Measurements from ENCODE around the gene MUSK. TPM values are rescaled to one million over a fixed set of nuclear protein-coding genes. Genes with fewer than 3 reads are reported as not detected.

Gene MUSK
- polyA plus RNA-seq, 1 donor (not counting 4 experiments of a cell fraction or from before 2014, with no cell fraction given), result not detected

GRCh38 chr9:110775724-110776123 is 107.1 kb downstream of the MUSK start:
- Histone ChIP-seq H3K9me1 (ENCODE audit: control insufficient read depth, extremely low read depth, insufficient read depth, low read length) (no peaks in the 10 kb centered on the region), H3K27me3 (ENCODE audit: control insufficient read depth, extremely low read depth, insufficient read depth, low read length) (no peaks in the 10 kb centered on the region), H3K9ac (ENCODE audit: control insufficient read depth, extremely low read depth, insufficient read depth, low read length) (no peak overlapping the region), H2AFZ (ENCODE audit: control insufficient read depth, low read length) (no peak overlapping the region), H3K4me2 (ENCODE audit: control insufficient read depth, extremely low read depth, insufficient read depth, low read depth, low read length) (no peak overlapping the region), H3K4me1 (ENCODE audit: control insufficient read depth, extremely low read depth, insufficient read depth, low read length) (no peaks in the 10 kb centered on the region), H3K79me2 (ENCODE audit: control insufficient read depth, insufficient read depth, low read length) (no peaks in the 10 kb centered on the region), H3K27ac (ENCODE audit: control insufficient read depth, insufficient read depth, low read length) (no peak overlapping the region), H3K4me3 (ENCODE audit: control insufficient read depth in 2 of 3, extremely low read depth in 1 of 3, insufficient read depth in 2 of 3, low read depth in 1 of 3, low read length in 3 of 3) (no peak overlapping the region), H3K9me3 (ENCODE audit: control insufficient read depth, low read depth, low read length) (no peaks in the 10 kb centered on the region), H4K20me1 (ENCODE audit: control insufficient read depth, extremely low read depth, insufficient read depth, low read length) (no peaks in the 10 kb centered on the region), H3K36me3 (ENCODE audit: control insufficient read depth in 2 of 2, extremely low read depth in 1 of 2, insufficient read depth in 2 of 2, low read length in 2 of 2) (no peaks in the 10 kb centered on the region)
- FAIRE-seq (no peak), DNase-seq (ENCODE audit: low read depth, low spot score) (no peak)
- dilution Hi-C loops (cut with MboI; ENCODE audit: extremely low pct_ligation_motif_present, low sequenced_read_pairs), result loop anchor here (25.0 kb wide), 1 partner anchor 112 kb away; no protein-coding TSS in a partner anchor
- TF ChIP-seq, protein P1, sequence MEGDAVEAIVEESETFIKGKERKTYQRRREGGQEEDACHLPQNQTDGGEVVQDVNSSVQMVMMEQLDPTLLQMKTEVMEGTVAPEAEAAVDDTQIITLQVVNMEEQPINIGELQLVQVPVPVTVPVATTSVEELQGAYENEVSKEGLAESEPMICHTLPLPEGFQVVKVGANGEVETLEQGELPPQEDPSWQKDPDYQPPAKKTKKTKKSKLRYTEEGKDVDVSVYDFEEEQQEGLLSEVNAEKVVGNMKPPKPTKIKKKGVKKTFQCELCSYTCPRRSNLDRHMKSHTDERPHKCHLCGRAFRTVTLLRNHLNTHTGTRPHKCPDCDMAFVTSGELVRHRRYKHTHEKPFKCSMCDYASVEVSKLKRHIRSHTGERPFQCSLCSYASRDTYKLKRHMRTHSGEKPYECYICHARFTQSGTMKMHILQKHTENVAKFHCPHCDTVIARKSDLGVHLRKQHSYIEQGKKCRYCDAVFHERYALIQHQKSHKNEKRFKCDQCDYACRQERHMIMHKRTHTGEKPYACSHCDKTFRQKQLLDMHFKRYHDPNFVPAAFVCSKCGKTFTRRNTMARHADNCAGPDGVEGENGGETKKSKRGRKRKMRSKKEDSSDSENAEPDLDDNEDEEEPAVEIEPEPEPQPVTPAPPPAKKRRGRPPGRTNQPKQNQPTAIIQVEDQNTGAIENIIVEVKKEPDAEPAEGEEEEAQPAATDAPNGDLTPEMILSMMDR (optimal IDR thresholded peaks at IDR 0.05 in 1 of 3, IDR thresholded peaks at IDR 0.05 in 1 of 3, conservative IDR thresholded peaks at IDR 0.05 in 1 of 3; ENCODE audit: extremely low read depth in 1 of 3, insufficient read depth in 2 of 3, low read length in 3 of 3), result no peak
- no peak for TF ChIP-seq EZH2 (IDR thresholded peaks at IDR 0.05; ENCODE audit: low read length)

GRCh38 chr9:110776221-110776620 is 107.6 kb downstream of the MUSK start:
- dilution Hi-C loops (cut with MboI; ENCODE audit: extremely low pct_ligation_motif_present, low sequenced_read_pairs), result loop anchor here (25.0 kb wide), 1 partner anchor 111 kb away; no protein-coding TSS in a partner anchor
- H3K9me3 ChIP-seq (ENCODE audit: control insufficient read depth, low read depth, low read length), result no peaks in the 10 kb centered on the region
- H4K20me1 ChIP-seq (ENCODE audit: control insufficient read depth, extremely low read depth, insufficient read depth, low read length), result no peaks in the 10 kb centered on the region
- no peaks in the 10 kb centered on the region for H3K9me1 ChIP-seq (ENCODE audit: control insufficient read depth, extremely low read depth, insufficient read depth, low read length)
- no peak overlapping the region for H2AFZ ChIP-seq (ENCODE audit: control insufficient read depth, low read length)
- FAIRE-seq, result no peak
- TF ChIP-seq, protein P1 (optimal IDR thresholded peaks at IDR 0.05 in 1 of 3, IDR thresholded peaks at IDR 0.05 in 1 of 3, conservative IDR thresholded peaks at IDR 0.05 in 1 of 3; ENCODE audit: extremely low read depth in 1 of 3, insufficient read depth in 2 of 3, low read length in 3 of 3), result no peak
- TF ChIP-seq EZH2 (IDR thresholded peaks at IDR 0.05; ENCODE audit: low read length), result no peak
- no peak for DNase-seq (ENCODE audit: low read depth, low spot score)
- no peaks in the 10 kb centered on the region for H3K79me2 ChIP-seq (ENCODE audit: control insufficient read depth, insufficient read depth, low read length)
- no peak overlapping the region for H3K4me2 ChIP-seq (ENCODE audit: control insufficient read depth, extremely low read depth, insufficient read depth, low read depth, low read length)
- H3K4me1 ChIP-seq (ENCODE audit: control insufficient read depth, extremely low read depth, insufficient read depth, low read length), result no peaks in the 10 kb centered on the region
- H3K36me3 ChIP-seq (ENCODE audit: control insufficient read depth in 2 of 2, extremely low read depth in 1 of 2, insufficient read depth in 2 of 2, low read length in 2 of 2), result no peaks in the 10 kb centered on the region
- no peak overlapping the region for H3K27ac ChIP-seq (ENCODE audit: control insufficient read depth, insufficient read depth, low read length)
- H3K9ac ChIP-seq (ENCODE audit: control insufficient read depth, extremely low read depth, insufficient read depth, low read length), result no peak overlapping the region
- H3K27me3 ChIP-seq (ENCODE audit: control insufficient read depth, extremely low read depth, insufficient read depth, low read length), result no peaks in the 10 kb centered on the region
- H3K4me3 ChIP-seq (ENCODE audit: control insufficient read depth in 2 of 3, extremely low read depth in 1 of 3, insufficient read depth in 2 of 3, low read depth in 1 of 3, low read length in 3 of 3), result no peak overlapping the region

Data from keratinocyte (primary cell).